B cell (primary cell): Measurements from ENCODE around the gene ADARB2. TPM values are rescaled to one million over a fixed set of nuclear protein-coding genes. Genes with fewer than 3 reads are reported as not detected.

Source experiments
- ATAC-seq: fragments of 200-7000 bp; cut with Tn5 transposase; one replicate; pipeline ENCODE4 v1.10.0; 2021; ENCODE audit warnings: low read depth, mild to moderate bottlenecking, moderate number of reproducible peaks, moderate library complexity
- CTCF ChIA-PET: fragments of 350-600 bp; sonication (Branson Sonifier 250); formaldehyde crosslinking; loops from one replicate; lab custom pipeline; 2021; ENCODE audit warnings: antibody characterized with exemption, inconsistent platforms; lab: Charles Lee
- POLR2A ChIA-PET: fragments of 350-600 bp; sonication (Branson Sonifier 250); formaldehyde crosslinking; loops from one replicate; lab custom pipeline; 2021; ENCODE audit warnings: antibody characterized with exemption; lab: Charles Lee
- DNase-seq: peaks from one replicate; pipeline ENCODE4 v3.0.0; 2013
- H2AFZ ChIP-seq: 2 replicates; pipeline ENCODE4 v1.6.1; 2012; ENCODE audit warnings: mild to moderate bottlenecking, low read depth, low read length; ENCODE audit not compliant: insufficient read depth, poor library complexity, severe bottlenecking
- H3K27ac ChIP-seq, 2 donors: 1 replicate in 1 of 2; 2 replicates in 1 of 2; pipeline ENCODE4 v1.5.1; 2012 to 2013; ENCODE audit warnings: low read length in 2 of 2, mild to moderate bottlenecking in 2 of 2, moderate library complexity in 1 of 2
- H3K27me3 ChIP-seq, 4 experiments: fragments of 200-600 bp in 1 of 4; sonication (generic) in 1 of 4; replicated peaks in 1 of 4; 1 replicate in 2 of 4; 2 replicates in 2 of 4; pipeline versions ENCODE4 v1.6.1 to v1.7.0; 2013 to 2016; ENCODE audit warnings: low read length in 3 of 4, mild to moderate bottlenecking in 2 of 4, mixed read lengths in 1 of 4, moderate library complexity in 1 of 4; ENCODE audit not compliant: insufficient read depth in 4 of 4, control insufficient read depth in 3 of 4; ENCODE audit errors: control extremely low read depth in 1 of 4
- H3K36me3 ChIP-seq, 2 experiments: replicated peaks in 1 of 2; 1 replicate in 1 of 2; 2 replicates in 1 of 2; pipeline versions ENCODE4 v1.6.1 to v1.7.1; 2013; ENCODE audit warnings: low read length in 1 of 2; ENCODE audit not compliant: insufficient read depth in 2 of 2, control insufficient read depth in 1 of 2; ENCODE audit errors: control extremely low read depth in 1 of 2, extremely low read depth in 1 of 2
- H3K4me1 ChIP-seq, 2 donors: fragments of 200-600 bp in 1 of 2; sonication (generic) in 1 of 2; 1 replicate in 1 of 2; 2 replicates in 1 of 2; pipeline versions ENCODE4 v1.5.1 to v1.6.1; 2013 to 2017; ENCODE audit warnings: low read length in 2 of 2; ENCODE audit not compliant: control insufficient read depth in 2 of 2, insufficient read depth in 2 of 2
- H3K4me2 ChIP-seq: replicated peaks from 2 replicates; pipeline ENCODE3; 2012; ENCODE audit warnings: mild to moderate bottlenecking, low read depth, low read length; ENCODE audit not compliant: poor library complexity, severe bottlenecking
- H3K4me3 ChIP-seq, 5 experiments: fragments of 200-600 bp in 1 of 5; sonication (generic) in 1 of 5; 1 replicate in 3 of 5; 2 replicates in 2 of 5; pipeline versions ENCODE4 v1.5.1 to v1.7.0; 2011 to 2016; ENCODE audit warnings: low read length in 4 of 5, mild to moderate bottlenecking in 4 of 5, low read depth in 2 of 5, control low read depth in 1 of 5, moderate library complexity in 1 of 5; ENCODE audit not compliant: insufficient read depth in 1 of 5; ENCODE audit errors: control extremely low read depth in 1 of 5, extremely low read depth in 1 of 5
- H3K79me2 ChIP-seq: fragments of 200-600 bp; sonication (generic); one replicate; pipeline ENCODE4 v1.6.0; 2016; ENCODE audit warnings: low read length; ENCODE audit not compliant: control insufficient read depth, insufficient read depth
- H3K9ac ChIP-seq: fragments of 200-600 bp; sonication (generic); 2 replicates; pipeline ENCODE4 v1.6.1; 2017; ENCODE audit warnings: mild to moderate bottlenecking, low read length, moderate library complexity
- H3K9me3 ChIP-seq, 3 donors: one replicate each; pipeline versions ENCODE4 v1.6.1 to v1.7.1; 2013; ENCODE audit warnings: low read length in 2 of 3; ENCODE audit not compliant: control insufficient read depth in 2 of 3, insufficient read depth in 1 of 3; ENCODE audit errors: control extremely low read depth in 1 of 3
- H4K20me1 ChIP-seq: 2 replicates; pipeline ENCODE4 v1.6.0; 2012; ENCODE audit warnings: mild to moderate bottlenecking, low read length; ENCODE audit not compliant: insufficient read depth, control insufficient read depth, poor library complexity, severe bottlenecking
- H3K27ac Mint-ChIP-seq: one replicate; pipeline ENCODE4 v1.8.0; 2021; ENCODE audit warnings: mixed read lengths
- H3K27me3 Mint-ChIP-seq: one replicate; pipeline ENCODE4 v1.8.0; 2021; ENCODE audit warnings: mixed read lengths
- H3K4me1 Mint-ChIP-seq: one replicate; pipeline ENCODE4 v1.8.0; 2021; ENCODE audit warnings: mixed read lengths
- H3K4me3 Mint-ChIP-seq: one replicate; pipeline ENCODE4 v1.8.0; 2021; ENCODE audit warnings: mixed read lengths
- H3K9me3 Mint-ChIP-seq: one replicate; pipeline ENCODE4 v1.8.0; 2022; ENCODE audit warnings: mixed read lengths; ENCODE audit not compliant: insufficient read depth
- CTCF ChIP-seq: fragments of 200-600 bp; IDR thresholded peaks from one replicate; pipeline ENCODE4 v1.8.0; 2022; ENCODE audit warnings: antibody characterized with exemption, mild to moderate bottlenecking
- EZH2 ChIP-seq: IDR thresholded peaks from 2 replicates; pipeline ENCODE4 v1.6.1; 2012; ENCODE audit warnings: borderline replicate concordance, low read depth, mild to moderate bottlenecking, moderate library complexity, low read length; ENCODE audit not compliant: insufficient read depth, poor library complexity, severe bottlenecking
- WGBS: methylation state at CpG from one replicate; pipeline ENCODE4 v1.1.5; 2013; ENCODE audit warnings: missing lambda C conversion rate; ENCODE audit not compliant: insufficient coverage; 5-methylcytosine and 5-hydroxymethylcytosine counted together
- intact Hi-C: fragments of 100-400 bp; cut with micrococcal nuclease; formaldehyde crosslinking; loops from one replicate; pipeline ENCODE4 v1.10.0; 2022
- polyA plus RNA-seq: library from polyadenylated mRNA; depleted of rRNA; stranded (reverse); fragments of >200 nt; gene quantifications from 2 replicates; pipeline ENCODE4 v1.2.3, GENCODE V29; 2012
- total RNA-seq, 2 donors: library from RNA; stranded (reverse); fragments of 120-200 nt in 1 of 2; gene quantifications; 1 replicate in 1 of 2; 2 replicates in 1 of 2; pipeline versions ENCODE4 v1.2.3 to v1.2.4, GENCODE V29; 2013 to 2022

ADARB2 gene
- total and polyA plus RNA-seq, 2 donors (not counting 1 experiment from before 2014, with no cell fraction given) = 0.13 to 0.96 TPM

DNA sequence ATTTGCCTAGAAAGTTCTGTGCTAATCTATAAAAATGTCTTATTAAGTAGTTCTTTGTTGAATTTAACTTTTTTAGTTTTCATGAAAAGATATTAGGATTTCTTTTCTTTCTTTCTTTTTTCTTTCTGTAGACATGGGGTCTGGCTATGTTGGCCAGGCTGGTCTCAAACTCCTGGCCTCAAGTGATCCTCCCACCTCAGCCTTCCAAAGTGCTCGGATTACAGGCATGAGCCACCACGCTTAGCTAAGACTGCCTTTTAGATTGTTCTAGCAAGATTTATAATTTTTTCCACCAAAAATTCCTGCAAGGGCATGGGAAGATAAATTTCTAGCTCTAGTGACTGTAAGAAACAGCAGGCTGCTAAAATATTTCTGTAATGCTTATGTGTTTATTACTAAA lies 540.7 kb downstream of the ADARB2 start:
- H4K20me1 ChIP-seq = no peaks in the 10 kb centered on the region
- H3K4me1 ChIP-seq = no peaks in the 10 kb centered on the region
- H3K27me3 ChIP-seq = peaks cover 0 to 5% (median 0%) of the 10 kb centered on the region in 4 experiments
- TF ChIP-seq EZH2 (no peak), CTCF (no peak)
- no peak overlapping the region for H3K4me3 ChIP-seq
- no peaks in the 10 kb centered on the region for H3K79me2 ChIP-seq
- ChIA-PET CTCF (no interaction called here), POLR2A (no interaction called here)
- intact Hi-C loops = no loop called here
- Mint-ChIP-seq H3K4me3 (no peak overlapping the region), H3K27me3 (peaks cover 12% of the 10 kb centered on the region), H3K4me1 (no peaks in the 10 kb centered on the region), H3K27ac (no peak overlapping the region), H3K9me3 (no peaks in the 10 kb centered on the region)
- H3K27ac ChIP-seq = no peak overlapping the region
- no peak for DNase-seq
- no peak overlapping the region for H3K9ac ChIP-seq
- no peaks in the 10 kb centered on the region for H3K9me3 ChIP-seq
- no peaks in the 10 kb centered on the region for H3K36me3 ChIP-seq
- H2AFZ ChIP-seq = no peak overlapping the region
- ATAC-seq = no peak
- no peak overlapping the region for H3K4me2 ChIP-seq
- no CpG with 5 or more reads among the region's 2 CpGs for WGBS

- Mint-ChIP-seq H3K27ac (no peak overlapping the region), H3K9me3 (no peaks in the 10 kb centered on the region), H3K4me3 (no peak overlapping the region), H3K4me1 (no peaks in the 10 kb centered on the region), H3K27me3 (peaks cover 15% of the 10 kb centered on the region)
- ChIA-PET CTCF (interaction anchor here (0.7 kb wide), 2 partner anchors 33 to 843 kb away, joined by 3 to 5 read pairs; no protein-coding TSS in a partner anchor), POLR2A (no interaction called here)
- Histone ChIP-seq H3K27ac (no peak overlapping the region), H2AFZ (no peak overlapping the region), H3K27me3 (peaks cover 0 to 5% (median 0%) of the 10 kb centered on the region in 4 experiments), H3K9ac (no peak overlapping the region), H3K4me2 (no peak overlapping the region), H3K4me3 (no peak overlapping the region), H4K20me1 (no peaks in the 10 kb centered on the region), H3K4me1 (no peaks in the 10 kb centered on the region), H3K9me3 (peaks cover 0 to 2% (median 0%) of the 10 kb centered on the region in 3 donors), H3K36me3 (no peaks in the 10 kb centered on the region), H3K79me2 (no peaks in the 10 kb centered on the region)
- ATAC-seq = no peak
- intact Hi-C loops = no loop called here
- 66% methylated on average over 7 of the region's 9 CpGs for WGBS
- TF ChIP-seq EZH2 (no peak), CTCF (no peak)
- no peak for DNase-seq
Measured at GRCh38 chr10:1195828-1196227, 541.5 kb downstream of the ADARB2 start.
